ENCODE data around the gene CCDC71L.

CCDC71L gene

GRCh38 chr7:106658316-106659165 lies 2.4 kb downstream of the CCDC71L start:
- no peak for DNase-seq

GRCh38 chr7:106657085-106657991 lies 3.6 kb downstream of the CCDC71L start:
- DNase-seq = no peak

- no peak for DNase-seq
Observed at GRCh38 chr7:106655703-106656498, 5.1 kb downstream of the CCDC71L start.

GRCh38 chr7:106653488-106653887 lies 7.5 kb downstream of the CCDC71L start:
- DNase-seq = no peak

- no peak for DNase-seq
Observed at GRCh38 chr7:106652909-106653308, 8.0 kb downstream of the CCDC71L start.

GRCh38 chr7:106652092-106652491 lies 8.9 kb downstream of the CCDC71L start:
- DNase-seq = no peak

GRCh38 chr7:106646256-106646655 lies 14.7 kb downstream of the CCDC71L start:
- no peak for DNase-seq

GRCh38 chr7:106644999-106645398 lies 16.0 kb downstream of the CCDC71L start:
- no peak for DNase-seq

GRCh38 chr7:106643216-106644000 lies 17.6 kb downstream of the CCDC71L start:
- no peak for DNase-seq

- no peak for DNase-seq
Observed at GRCh38 chr7:106641416-106641815, 19.5 kb downstream of the CCDC71L start.

GRCh38 chr7:106640368-106641141 lies 20.4 kb downstream of the CCDC71L start:
- no peak for DNase-seq

GRCh38 chr7:106639476-106640334 lies 21.3 kb downstream of the CCDC71L start:
- no peak for DNase-seq

- no peak for DNase-seq
Observed at GRCh38 chr7:106635411-106635810, 25.5 kb downstream of the CCDC71L start.

GRCh38 chr7:106634958-106635357 lies 26.0 kb downstream of the CCDC71L start:
- DNase-seq = no peak

- no peak for DNase-seq
Observed at GRCh38 chr7:106630648-106631047, 30.3 kb downstream of the CCDC71L start.

- DNase-seq = no peak
Observed at GRCh38 chr7:106629516-106629915, 31.4 kb downstream of the CCDC71L start.

- DNase-seq = no peak
Observed at GRCh38 chr7:106626376-106627164, 34.4 kb downstream of the CCDC71L start.

- DNase-seq = no peak
Observed at GRCh38 chr7:106625678-106626301, 35.2 kb downstream of the CCDC71L start.

- DNase-seq = no peak
Observed at GRCh38 chr7:106623853-106624252, 37.1 kb downstream of the CCDC71L start.

All from NCI-H774 (cell line).